ENCODE measurements around the gene TSG101.

Gene TSG101

DNA sequence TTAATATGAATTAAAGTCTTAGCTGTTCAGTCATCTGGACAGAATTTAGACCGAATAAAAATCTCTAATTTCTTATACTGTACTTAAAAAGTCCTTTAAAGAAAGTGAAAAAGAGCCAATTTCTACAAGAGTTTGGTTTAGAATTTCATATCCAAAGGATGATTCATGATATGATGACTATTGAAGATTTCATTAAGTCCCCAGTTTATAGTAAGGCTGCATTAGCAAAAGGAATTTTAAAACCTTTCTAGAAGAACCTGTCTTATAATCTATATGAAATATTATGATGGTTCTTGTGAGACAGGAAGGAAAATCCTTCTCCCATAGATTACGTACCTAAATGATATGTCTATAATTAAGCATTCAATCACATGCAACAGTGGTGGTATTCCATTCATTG, 34.8 kb downstream of the TSG101 start:
- DNase-seq = no peak

DNA sequence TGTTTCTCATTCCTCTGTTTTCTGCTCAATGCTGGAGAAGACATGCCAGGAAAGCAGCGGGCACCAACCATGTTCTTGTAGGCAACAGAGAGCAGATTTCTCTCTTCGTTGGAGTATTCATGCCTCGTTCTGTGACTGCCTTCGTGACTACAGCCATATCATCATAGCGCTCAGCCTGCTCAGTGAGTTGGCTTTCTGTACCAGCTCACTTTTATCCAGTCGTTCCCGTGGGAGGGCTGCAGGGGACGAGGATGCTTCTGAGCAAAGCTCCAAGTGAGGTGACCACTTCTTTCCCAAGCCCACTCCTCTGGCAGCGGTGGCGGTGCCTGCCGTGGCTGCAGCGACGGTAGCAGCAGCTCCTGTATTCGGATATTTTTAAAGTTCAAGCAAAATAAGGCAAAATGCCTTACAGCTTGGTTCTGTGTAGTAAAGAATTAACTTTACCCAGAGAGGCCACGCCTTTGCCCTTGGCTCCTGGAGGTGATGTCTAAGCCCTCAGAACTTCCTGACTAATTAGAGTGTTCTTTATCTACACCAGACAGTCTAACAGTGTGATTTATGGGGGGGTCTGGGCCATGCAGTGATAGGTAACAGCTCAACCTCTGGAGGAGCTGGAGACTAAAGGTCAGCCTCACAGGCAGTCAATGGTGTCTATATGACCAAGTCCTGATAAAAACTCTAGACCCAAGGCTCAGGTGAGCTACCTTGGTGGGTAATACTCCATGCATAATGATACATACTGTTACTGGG, 35.8 kb downstream of the TSG101 start:
- no peak for DNase-seq

DNA sequence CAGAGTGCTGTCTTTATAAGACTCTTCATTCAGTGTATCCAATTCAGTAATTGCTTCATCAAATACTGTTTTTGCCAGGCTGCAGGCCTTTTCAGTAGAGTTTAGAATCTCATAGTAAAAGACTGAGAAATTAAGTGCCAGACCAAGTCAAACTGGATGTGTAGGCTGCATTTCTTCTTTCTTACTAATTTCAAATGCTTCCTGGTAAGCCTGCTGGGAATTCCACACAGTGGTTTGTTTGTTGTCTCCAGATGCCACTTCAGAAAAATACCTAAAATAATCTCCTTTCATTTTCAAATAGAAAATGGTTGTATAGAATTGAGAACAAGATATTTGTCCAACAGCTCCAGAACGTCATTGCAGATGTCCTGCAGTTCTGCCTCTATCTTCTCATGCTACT, 36.4 kb downstream of the TSG101 start:
- DNase-seq = no peak

DNA sequence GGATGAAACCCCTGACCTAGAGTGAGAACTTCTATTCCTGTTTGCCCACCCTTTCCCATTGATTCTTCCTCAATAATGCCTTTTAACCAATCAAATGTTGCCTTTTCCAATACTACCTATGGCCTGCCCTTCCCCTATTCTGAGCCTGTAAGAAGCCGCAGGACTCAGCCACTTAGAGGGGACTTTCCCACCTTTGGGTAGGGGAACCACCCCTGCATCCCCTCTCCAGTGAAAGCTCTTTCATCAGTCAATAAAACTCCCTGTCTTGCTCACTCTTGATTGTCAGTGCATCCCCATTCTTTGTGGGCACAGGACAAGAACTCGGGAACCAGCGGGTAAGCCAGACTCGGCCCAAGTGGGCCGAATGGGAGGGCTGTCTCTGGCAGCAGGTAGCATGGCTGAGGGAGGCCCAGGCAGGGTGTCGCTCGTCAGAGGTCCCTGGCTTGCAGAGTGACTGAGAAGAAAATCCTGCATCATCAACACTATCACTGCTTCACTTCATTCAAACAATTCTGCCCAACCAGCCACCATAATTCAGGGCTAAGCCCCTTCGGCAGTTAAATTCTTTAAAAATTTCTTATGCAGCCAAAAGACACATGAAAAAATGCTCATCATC, 40.7 kb downstream of the TSG101 start:
- no peak for DNase-seq

DNA sequence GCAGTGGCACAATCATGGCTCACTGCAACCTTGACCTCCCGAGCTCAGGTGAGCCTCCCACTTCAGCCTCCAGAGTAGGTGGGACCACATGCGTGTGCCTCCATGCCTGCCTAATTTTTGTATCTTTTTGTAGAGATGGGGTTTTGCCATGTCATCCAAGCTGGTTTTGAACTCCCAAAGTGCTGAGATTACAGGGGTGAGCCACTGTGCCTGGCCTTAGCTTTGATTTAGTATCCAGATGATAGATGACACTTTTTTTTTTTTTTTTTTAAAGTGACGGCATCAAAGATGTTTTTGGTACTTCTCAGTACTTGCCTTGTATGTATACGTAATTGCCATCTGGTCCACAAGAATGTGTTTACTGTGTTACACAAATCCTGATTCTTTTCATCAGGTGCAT, 47.7 kb downstream of the TSG101 start:
- no peak for DNase-seq

DNA sequence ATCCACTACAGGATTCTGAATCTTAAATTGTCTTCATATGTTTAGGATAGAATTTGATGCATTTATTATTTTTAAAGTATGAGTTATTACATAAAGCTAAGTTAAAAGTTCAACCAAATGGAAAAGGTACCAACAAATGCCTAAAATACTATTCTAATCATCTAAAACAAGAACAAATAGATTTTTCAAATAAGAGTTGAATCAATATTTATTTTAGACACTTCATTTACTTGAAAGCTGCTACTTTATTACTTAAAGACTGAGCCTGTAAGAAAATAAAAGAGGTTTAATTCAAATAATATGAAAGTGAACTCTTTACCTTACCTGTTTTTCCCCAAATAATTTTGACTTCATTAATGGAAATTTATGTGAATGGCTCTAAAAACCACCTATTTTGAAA, 54.2 kb downstream of the TSG101 start:
- DNase-seq = no peak

DNA sequence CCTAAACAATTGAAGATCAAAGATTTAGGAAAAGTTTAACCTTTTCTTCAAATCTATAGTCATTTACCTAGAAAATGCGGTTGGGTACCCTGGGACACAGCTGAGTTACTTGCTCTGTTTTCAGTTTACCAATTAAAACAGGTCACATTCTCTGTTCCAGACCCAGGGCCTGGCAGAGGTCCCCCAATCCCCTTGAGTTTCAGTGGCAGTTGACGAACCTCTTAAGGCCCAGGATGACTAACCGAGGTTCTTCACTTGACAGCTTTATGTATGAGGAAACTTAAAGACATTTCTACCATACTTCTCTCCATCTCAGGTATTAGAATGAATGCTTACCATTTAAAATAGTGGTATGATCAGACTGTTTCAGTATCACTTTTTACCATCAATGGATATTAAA, 54.7 kb downstream of the TSG101 start:
- no peak for DNase-seq

DNA sequence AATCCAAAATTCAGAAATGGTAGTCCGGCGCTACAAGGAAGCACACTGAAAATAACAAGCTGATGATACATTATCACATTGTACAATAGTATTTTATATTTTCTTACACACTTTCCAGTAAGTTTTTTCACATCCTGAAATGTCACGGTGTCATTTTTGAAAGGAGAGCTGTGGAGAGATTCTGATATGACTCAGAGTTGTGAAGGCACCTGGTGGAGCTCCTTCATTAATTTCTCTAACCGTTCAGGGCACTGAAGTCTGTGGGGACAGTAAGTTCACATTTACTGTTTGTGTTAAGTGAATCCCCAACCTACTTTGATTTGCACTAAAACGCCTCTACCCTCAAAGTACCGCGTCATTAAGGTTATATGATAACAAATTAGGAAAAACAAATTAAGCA, 57.8 kb downstream of the TSG101 start:
- DNase-seq = no peak

DNA sequence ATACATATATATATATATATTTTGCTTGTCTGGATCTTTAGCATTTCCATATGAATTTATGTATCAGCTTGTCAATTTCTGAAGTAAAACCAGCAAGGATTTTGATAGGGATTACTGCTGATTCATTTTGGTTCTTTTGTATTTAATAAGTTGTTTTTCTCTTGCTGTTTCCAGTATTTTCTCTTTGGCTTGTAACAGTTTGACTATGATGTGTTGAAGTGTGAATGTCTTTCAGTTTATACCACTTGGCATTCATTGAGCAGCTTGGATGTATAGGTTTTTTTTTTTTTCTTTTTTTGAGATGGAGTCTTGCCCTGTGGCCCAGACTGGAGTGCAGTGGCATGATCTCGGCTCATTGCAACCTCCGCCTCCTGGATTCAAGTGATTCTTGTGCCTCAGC, 58.7 kb downstream of the TSG101 start:
- no peak for DNase-seq

DNA sequence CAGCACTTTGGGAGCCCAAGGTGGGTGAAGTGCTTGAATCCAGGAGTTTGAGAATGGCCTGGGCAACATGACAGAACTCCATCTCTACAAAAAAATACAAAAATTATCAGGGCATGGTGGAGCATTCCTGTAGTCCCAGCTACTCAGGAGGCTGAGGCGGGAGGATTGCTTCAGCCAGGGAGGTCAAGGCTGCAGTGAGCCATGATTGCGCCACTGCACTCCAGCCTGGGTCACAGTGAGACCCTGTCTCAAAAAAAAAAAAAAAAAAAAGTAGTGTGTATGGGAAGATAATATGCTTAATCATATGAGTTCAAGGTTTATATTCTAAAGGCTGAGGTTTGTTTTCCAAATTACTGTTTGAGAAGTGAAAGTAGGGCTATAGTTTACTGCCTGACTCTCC, 60.3 kb downstream of the TSG101 start:
- DNase-seq = no peak

DNA sequence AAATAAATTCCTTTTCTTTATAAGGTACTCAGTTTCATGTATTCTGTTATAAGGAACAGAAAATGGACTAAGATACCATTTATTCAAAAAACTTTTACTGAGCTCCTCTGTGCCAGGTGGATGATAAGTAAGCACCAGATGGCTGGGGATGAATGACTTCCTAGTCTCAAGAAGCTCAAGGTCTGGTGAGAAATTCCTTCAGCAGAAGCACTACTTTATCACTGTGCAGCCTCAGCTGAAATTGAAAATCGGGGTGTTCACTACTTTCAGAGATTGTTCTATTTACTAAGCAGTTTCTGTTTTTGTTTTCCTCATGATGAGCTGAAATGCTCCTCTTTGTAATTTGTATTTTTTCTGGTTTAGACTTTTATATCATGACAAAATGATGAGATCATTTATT, 63.3 kb downstream of the TSG101 start:
- DNase-seq = no peak

DNA sequence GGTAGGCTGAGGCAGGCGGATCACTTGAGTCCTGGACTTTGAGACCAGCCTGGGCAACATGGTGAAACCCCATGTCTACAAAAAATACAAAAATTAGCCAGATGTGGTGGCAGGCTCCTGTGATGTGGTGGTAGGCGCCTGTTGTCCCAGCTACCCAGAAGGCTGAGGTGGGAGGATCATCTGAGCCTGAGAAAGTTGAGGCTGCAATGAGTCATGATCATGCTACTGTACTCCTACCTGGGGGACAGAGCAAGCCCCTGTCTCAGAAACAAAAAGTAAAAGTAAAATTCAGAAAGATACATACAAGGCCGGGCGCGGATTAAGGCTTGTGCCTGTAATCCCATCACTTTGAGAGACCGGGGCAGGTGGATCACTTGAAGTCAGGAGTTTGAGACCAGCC, 64.8 kb downstream of the TSG101 start:
- no peak for DNase-seq

DNA sequence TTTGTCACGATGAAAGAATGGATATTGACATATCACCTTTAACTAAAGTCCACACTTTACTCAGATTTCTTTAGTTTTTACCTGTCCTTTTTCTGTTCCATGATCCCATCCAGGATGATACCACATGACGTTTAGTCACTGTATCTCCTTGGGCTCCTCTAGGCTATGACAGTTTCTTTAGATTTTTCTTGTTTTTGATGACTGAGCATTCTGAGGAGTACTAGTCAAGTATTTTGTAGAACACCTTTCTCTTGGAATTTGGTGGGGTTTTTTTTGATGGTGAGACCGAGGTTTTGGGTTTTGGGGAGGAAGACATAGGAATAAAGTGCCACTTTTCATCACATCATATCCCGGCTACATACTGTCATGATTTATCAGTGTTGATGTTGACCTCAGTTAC, 67.1 kb downstream of the TSG101 start:
- DNase-seq = no peak

DNA sequence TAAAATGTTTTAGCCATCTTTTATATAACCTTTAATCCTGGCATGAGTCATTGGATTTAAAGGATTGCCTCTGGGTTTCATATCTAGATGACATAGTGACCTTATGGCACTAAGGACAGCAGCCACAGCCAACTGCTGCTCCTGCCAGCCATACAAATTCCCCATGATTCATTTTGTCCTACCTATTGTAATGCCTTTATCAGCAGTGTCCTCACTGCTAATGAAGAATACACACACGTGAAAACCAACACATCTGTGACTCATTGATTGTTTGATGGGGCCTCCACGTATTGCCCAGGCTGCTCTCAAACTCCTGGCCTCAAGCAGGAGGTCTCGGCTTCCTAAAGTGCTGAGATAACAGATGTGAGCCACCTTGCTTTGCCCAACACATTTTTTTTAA, 69.3 kb downstream of the TSG101 start:
- peak; percentile 81 for DNase-seq

DNA sequence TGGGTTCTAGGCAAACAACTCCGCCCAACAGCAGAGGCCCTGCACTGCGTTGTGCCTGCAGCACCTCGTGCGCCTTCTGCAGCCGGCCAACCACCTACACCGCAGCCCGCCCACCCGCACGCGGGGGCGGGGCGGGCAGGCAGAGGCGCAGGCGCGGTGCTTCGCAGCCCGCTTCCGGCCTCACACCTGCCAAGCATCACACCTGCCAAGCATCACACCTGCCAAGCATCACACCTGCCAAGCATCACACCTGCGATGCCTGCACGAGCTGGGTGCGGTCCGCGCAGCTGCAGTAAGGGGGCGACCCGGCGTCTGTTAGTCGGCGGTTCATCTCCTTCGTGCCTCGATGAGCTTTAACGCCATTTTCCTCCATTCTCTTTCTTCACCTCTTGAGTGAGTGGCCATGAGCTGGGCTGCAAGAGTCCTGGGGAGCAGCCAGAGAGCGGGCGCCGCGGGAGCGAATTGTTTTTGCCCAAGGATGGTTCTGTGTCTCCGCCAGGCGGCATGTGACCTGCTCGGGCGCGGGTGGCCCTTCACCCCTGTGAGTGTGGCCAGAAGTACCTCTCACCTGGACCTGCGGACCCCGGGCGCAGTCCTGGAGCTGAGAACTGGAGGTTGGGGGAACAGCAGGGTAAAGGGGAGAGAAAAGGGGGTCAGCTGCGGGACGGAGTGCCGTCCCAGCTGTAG, 70.9 kb downstream of the TSG101 start, which contains the start of gene LDHAL6A:
Gene LDHAL6A (plus strand): TSS at position 171 of the 687 bp plus-strand sequence. CDS start 825 bp downstream, outside the sequence.
- no peak for DNase-seq

DNA sequence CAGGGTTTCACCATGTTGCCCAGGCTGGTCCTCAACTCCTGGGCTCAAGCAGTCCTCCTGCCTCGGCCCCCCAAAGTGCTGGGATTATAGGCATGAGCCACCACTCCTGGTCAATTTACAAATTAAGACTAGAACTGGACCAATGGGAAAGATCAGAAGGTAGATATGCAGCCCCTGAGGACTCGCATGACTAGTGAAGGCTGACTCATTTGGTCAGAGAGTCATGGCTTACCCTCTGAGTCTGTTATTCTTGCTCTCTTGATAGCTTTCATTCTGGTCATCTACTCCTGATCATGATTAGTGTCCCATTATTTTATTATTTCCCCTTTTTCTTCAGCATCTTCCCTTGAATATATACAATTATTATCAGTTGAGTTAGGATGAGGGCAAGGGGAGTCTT, 73.8 kb downstream of the TSG101 start:
- DNase-seq = no peak

DNA sequence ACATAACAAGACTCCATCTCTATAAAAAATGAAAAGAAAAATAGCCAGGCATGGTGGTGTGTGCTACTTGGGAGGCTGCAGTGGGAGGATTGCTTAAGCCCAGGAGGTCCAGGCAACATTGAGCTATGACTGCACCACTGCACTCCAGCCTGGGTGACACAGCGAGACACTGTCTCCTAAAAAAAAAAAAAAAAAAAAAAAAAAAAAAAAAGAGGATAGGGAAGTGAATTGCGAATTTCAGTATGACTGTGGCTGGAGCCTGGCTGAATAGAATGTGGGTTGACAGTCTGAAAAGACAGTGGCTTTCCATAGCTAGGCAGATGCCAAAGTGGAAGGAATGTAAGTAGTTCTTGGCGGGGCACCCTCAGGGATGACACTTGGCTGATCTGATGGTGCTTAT, 77.5 kb downstream of the TSG101 start:
- DNase-seq = no peak

DNA sequence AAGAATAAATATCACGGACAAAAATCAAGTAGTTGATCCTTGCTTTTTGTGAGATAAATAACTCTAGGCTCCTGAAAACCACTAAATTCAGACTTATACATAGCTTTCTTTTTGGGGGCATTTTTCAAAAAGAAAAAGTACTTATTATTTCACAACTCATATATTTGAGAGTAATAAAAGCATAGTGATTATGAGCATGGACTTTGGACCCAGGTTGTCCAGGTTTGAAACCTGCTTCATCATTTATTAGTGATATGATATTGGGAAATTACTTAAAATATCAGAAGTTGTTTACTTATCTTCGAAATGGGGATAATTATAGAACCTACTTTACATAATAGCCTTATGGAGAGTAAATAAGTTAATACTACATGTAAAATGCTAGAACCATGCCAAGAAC, 88.1 kb downstream of the TSG101 start:
- DNase-seq = no peak
